HG02981 (cell line): Measurements from ENCODE around the gene ITGB3.

ENCODE experiments used
- ATAC-seq: cut with Tn5 transposase; IDR thresholded peaks from one replicate; pipeline ENCODE4 v1.9.1; 2021; ENCODE audit warnings: mild to moderate bottlenecking, moderate library complexity; ENCODE audit not compliant: unreplicated experiment

ITGB3 gene

GRCh38 chr17:47325176-47325575, 71.5 kb downstream of the ITGB3 start:
- ATAC-seq = no peak

DNA sequence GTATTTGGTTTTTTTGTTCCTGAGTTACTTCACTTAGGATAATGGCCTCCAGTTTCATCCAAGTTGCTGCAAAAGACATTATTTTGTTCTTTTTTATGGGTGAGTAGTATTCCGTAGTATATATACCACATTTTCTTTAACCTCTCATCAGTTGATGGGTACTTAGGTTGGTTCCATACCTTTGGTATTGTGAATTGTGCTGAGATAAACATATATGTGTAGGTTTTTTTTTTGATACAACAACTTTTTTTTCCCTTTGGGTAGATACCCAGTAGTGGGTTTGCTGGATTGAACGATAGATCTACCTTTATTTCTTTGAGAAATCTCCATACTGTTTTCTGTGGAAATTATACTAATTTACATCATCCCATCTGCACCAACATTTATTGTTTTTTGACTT, 76.9 kb downstream of the ITGB3 start:
- no peak for ATAC-seq

DNA sequence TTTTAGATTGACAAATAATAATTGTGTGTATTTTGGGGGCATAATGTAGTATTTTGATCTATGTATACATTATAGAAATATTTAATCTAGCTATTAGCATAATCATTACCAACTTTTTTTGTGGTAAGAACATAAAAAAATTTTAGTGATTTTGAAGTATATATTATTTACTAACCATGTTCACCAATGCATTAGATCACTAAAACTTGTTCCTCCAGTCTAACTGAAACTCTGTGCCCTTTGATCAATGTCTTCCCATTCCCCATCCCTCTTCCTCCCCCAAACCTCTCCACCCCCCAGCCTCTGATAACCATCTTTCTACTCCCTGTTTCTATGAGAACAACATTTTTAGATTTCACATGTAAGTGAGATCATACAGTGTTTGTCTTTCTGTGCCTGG, 78.7 kb downstream of the ITGB3 start:
- ATAC-seq = no peak

DNA sequence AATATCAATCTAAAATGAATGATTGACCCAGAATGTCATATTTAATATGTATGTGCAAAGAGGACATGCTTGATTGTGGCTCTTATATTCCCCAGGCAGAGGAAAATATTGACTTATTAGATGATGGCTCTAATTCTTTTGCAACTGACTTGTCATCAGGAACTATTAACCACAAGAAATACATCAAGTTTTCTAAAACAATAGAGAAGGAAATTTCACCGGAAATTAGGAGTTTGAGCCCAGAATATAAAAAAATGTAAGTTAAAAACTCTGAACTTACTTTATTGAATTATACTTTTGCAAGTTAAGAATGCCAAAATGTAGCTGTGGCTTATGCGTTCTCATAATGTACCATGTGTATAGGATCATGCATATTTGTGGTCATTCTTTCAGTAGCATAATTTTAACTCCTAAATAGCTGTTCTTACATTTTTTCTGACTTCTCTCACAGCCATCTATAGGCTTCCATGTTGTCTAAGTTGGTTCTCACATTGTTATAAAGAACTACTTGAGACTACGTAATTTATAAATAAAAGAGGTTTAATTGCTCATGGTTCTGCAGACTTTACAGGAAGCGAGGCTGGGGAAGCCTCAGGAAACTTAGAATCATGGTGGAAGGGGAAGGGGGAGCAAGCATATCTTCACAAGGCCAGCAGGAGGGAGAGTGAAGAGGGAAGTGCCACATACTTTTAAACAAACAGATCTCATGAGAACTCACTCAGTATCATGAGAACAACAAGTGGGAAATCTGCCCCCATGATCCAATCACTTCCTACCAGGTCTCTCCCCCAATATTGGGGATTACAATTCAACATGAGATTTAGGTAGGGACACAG, 81.7 kb downstream of the ITGB3 start:
- ATAC-seq = no peak

DNA sequence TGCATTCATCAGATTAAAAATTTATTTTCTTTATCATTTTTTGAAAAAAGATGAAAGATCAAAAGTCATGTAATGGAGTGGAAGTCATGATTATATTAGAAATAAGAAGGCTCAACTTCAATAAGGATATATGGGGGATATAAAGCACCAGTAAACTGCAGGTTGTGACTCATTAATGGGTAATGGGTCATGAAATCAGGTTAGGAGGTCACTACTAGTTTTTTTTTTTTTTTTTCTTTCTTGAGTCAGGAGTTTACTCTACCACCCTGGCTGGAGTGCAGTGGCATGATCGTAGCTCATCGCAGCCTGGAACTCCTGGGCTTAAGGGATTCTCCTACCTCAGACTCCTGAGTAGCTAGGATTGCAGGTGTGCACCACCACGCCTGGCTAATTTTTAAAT, 84.4 kb downstream of the ITGB3 start:
- no peak for ATAC-seq

GRCh38 chr17:47352848-47353247, 99.2 kb downstream of the ITGB3 start:
- no peak for ATAC-seq

DNA sequence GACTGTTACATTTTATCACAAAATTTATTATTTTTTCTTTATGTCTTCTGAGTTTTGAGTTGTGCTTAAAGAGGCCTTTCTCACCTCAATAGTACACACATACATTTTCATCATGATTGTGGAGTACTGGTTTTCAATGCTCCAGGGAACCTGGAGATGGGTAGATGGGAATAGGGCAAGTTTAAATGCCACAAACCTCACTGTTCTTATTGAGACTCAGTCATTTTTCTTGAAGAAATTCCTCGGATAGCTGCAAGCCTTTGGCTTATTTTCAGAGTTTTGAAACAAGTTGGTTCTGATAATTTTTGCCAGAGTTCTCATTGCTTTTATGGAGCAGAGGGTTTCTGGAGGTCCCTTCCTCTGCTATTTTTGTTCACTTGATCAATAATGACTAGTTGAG, 105.0 kb downstream of the ITGB3 start:
- no peak for ATAC-seq
